OCI-LY3 (cell line): ENCODE measurements around the gene TRAPPC14.

Source experiments
- EZH2phosphoT487 ChIP-seq: fragments of 200-600 bp; shearing (Covaris generic); IDR thresholded peaks from 2 replicates; pipeline ENCODE4 v1.6.1; 2018; ENCODE audit warnings: antibody characterized with exemption, mixed run types, low read depth
- TF ChIP-seq, protein P1 (sequence below): fragments of 200-600, 300-600 bp; sonication (generic); IDR thresholded peaks from 2 replicates; pipeline ENCODE4 v1.5.1; 2014; ENCODE audit warnings: antibody characterized with exemption, low read length, low read depth

DNA sequence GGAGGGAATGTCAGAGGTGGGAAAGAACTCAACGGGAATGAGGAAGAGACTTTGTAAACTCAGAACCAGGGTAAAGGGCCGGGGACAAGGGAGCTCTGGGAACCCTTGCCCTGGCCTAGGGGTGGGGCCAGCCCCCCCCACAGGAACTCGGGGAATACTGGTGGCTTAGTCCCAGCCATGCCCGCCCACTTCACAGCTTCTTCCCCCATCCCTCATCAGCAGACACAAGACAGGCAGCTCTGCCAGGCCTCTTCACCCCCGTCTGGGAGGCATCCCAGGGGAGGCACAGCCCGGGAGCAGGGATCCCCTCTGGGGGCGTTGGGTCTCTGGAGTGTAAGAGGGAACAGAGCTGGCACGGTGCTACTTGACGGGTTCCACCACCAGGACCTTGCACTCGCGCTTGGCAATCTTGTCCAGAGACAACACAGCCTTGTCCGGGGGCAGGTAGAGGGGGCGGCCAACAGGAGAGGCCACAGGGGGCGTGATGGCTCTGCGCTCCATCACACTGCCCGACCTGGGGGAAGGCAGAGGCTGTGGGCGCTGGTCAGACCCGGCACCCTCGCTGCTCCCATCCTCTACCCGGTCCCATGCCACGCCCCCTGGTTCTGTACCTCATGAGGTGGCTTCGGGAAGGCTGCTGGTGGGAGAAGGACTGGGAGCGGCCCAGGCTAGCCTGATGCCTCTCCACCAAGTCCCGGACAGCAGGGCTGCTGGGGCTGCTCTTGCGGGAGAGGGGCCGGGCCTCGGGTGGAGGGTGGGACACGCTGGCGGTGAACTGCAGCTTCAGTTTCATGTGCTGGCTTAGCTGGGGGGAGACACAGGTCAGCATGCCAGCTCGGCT, 3.7 kb downstream of the TRAPPC14 start:
- TF ChIP-seq, protein P1, sequence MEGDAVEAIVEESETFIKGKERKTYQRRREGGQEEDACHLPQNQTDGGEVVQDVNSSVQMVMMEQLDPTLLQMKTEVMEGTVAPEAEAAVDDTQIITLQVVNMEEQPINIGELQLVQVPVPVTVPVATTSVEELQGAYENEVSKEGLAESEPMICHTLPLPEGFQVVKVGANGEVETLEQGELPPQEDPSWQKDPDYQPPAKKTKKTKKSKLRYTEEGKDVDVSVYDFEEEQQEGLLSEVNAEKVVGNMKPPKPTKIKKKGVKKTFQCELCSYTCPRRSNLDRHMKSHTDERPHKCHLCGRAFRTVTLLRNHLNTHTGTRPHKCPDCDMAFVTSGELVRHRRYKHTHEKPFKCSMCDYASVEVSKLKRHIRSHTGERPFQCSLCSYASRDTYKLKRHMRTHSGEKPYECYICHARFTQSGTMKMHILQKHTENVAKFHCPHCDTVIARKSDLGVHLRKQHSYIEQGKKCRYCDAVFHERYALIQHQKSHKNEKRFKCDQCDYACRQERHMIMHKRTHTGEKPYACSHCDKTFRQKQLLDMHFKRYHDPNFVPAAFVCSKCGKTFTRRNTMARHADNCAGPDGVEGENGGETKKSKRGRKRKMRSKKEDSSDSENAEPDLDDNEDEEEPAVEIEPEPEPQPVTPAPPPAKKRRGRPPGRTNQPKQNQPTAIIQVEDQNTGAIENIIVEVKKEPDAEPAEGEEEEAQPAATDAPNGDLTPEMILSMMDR = no peak
- TF ChIP-seq EZH2phosphoT487 = no peak
